ENCODE measurements around the gene ATF7IP2. TPM values are rescaled to one million over a fixed set of nuclear protein-coding genes. Genes with fewer than 3 reads are reported as not detected.

The ATF7IP2 gene
- total and polyA plus RNA-seq, 9 of the 15 experiments (the other 6 are each of a cell fraction or from before 2014, with no cell fraction given) = 131 to 515 (median 196) TPM

GRCh38 chr16:10405386-10405939 is 19.6 kb downstream of the ATF7IP2 start (continued):
- TF ChIP-seq ZNF592 (IDR thresholded peaks at IDR 0.05) (peak; percentile 67; the same call in 1 of the 2 replicates), TBL1XR1 (IDR thresholded peaks at IDR 0.05; ENCODE audit: low read length in 2 of 2) (peak in 1 of 2 experiments; percentile 69; a peak in 2 of 4 replicates), ZNF75A (CRISPR knock-in tag; IDR thresholded peaks at IDR 0.05) (no peak), HMBOX1 (IDR thresholded peaks at IDR 0.05) (peak; percentile 27; the same call in 1 of the 2 replicates), ZNF507 (tag; conservative IDR thresholded peaks at IDR 0.05) (no peak), CBFA2T2 (conservative IDR thresholded peaks at IDR 0.05) (peak; percentile 90), REST (IDR thresholded peaks at IDR 0.05; ENCODE audit: borderline replicate concordance) (0 out of 2 replicates have a peak, but pooled peaks have one; percentile 7), REST (CRISPR knock-in tag; IDR thresholded peaks at IDR 0.05; ENCODE audit: low read depth) (no peak), ZNF282 (CRISPR knock-in tag; IDR thresholded peaks at IDR 0.05) (no peak), HDAC8 (tag; IDR thresholded peaks at IDR 0.05) (no peak), HIVEP1 (CRISPR knock-in tag; IDR thresholded peaks at IDR 0.05) (no peak)
